H9 (cell line): ENCODE data around the gene PRMT5. TPM values are rescaled to one million over a fixed set of nuclear protein-coding genes. Genes with fewer than 3 reads are reported as not detected.

Experiments used
- DNase-seq: peaks from one replicate; pipeline ENCODE4 v3.0.0-alpha.2; 2017
- H2AFZ ChIP-seq: one replicate; pipeline ENCODE4 v1.6.1; 2013; ENCODE audit warnings: mild to moderate bottlenecking, low read length, control low read depth, moderate library complexity
- H2AK5ac ChIP-seq: 2 replicates; pipeline ENCODE4 v1.6.1; 2013; ENCODE audit warnings: low read length, control low read depth, mixed read lengths; ENCODE audit not compliant: insufficient read length
- H2BK120ac ChIP-seq: one replicate; pipeline ENCODE4 v1.6.1; 2013; ENCODE audit warnings: low read depth, mild to moderate bottlenecking, low read length, control low read depth, inconsistent platforms; ENCODE audit not compliant: poor library complexity, severe bottlenecking
- H2BK12ac ChIP-seq: 2 replicates; pipeline ENCODE4 v1.6.1; 2013; ENCODE audit warnings: low read length, control low read depth, mixed read lengths, low read depth; ENCODE audit not compliant: insufficient read length
- H2BK15ac ChIP-seq: 2 replicates; pipeline ENCODE4 v1.6.1; 2013; ENCODE audit warnings: low read depth, low read length, control low read depth
- H2BK20ac ChIP-seq: one replicate; pipeline ENCODE4 v1.6.1; 2013; ENCODE audit warnings: low read depth, mild to moderate bottlenecking, low read length, control low read depth, inconsistent platforms; ENCODE audit not compliant: poor library complexity, severe bottlenecking
- H2BK5ac ChIP-seq: 2 replicates; pipeline ENCODE4 v1.6.1; 2013; ENCODE audit warnings: low read length, control low read depth, mixed read lengths; ENCODE audit not compliant: insufficient read length
- H3K14ac ChIP-seq: 2 replicates; pipeline ENCODE4 v1.6.1; 2013; ENCODE audit warnings: low read length, control low read depth; ENCODE audit not compliant: insufficient read depth
- H3K18ac ChIP-seq: 2 replicates; pipeline ENCODE4 v1.6.1; 2013; ENCODE audit warnings: low read depth, mild to moderate bottlenecking, mixed read lengths, low read length, control low read depth; ENCODE audit not compliant: insufficient read length
- H3K23ac ChIP-seq: 2 replicates; pipeline ENCODE4 v1.6.1; 2013; ENCODE audit warnings: low read length, control low read depth, mixed read lengths, low read depth; ENCODE audit not compliant: insufficient read length
- H3K23me2 ChIP-seq: 2 replicates; pipeline ENCODE4 v1.6.1; 2013; ENCODE audit warnings: low read depth, mild to moderate bottlenecking, mixed read lengths, low read length, control low read depth; ENCODE audit not compliant: insufficient read length, poor library complexity, severe bottlenecking
- H3K27ac ChIP-seq: 2 replicates; pipeline ENCODE4 v1.5.1; 2013; ENCODE audit warnings: low read length, control low read depth, mixed read lengths, low read depth; ENCODE audit not compliant: insufficient read length
- H3K27me3 ChIP-seq: 2 replicates; pipeline ENCODE4 v1.6.1; 2013; ENCODE audit warnings: low read length, control low read depth, inconsistent platforms; ENCODE audit not compliant: insufficient read depth
- H3K4ac ChIP-seq: 2 replicates; pipeline ENCODE4 v1.6.1; 2013; ENCODE audit warnings: low read depth, mild to moderate bottlenecking, control low read depth, inconsistent platforms, low read length, moderate library complexity
- H3K4me1 ChIP-seq: 2 replicates; pipeline ENCODE4 v1.6.1; 2013; ENCODE audit warnings: low read length, control low read depth, inconsistent platforms; ENCODE audit not compliant: insufficient read depth
- H3K4me2 ChIP-seq: 2 replicates; pipeline ENCODE4 v1.6.1; 2013; ENCODE audit warnings: low read length, control low read depth, mixed read lengths; ENCODE audit not compliant: insufficient read length, insufficient read depth
- H3K56ac ChIP-seq: 2 replicates; pipeline ENCODE4 v1.6.1; 2013; ENCODE audit warnings: low read depth, mild to moderate bottlenecking, mixed read lengths, low read length, control low read depth; ENCODE audit not compliant: insufficient read length
- H3K79me1 ChIP-seq: 2 replicates; pipeline ENCODE4 v1.6.1; 2013; ENCODE audit warnings: low read depth, mild to moderate bottlenecking, moderate library complexity, low read length, control low read depth, inconsistent platforms; ENCODE audit not compliant: insufficient read depth, poor library complexity, severe bottlenecking
- H3K79me2 ChIP-seq: 2 replicates; pipeline ENCODE4 v1.6.1; 2013; ENCODE audit warnings: low read length, control low read depth, inconsistent platforms; ENCODE audit not compliant: insufficient read depth
- H3K9ac ChIP-seq: 2 replicates; pipeline ENCODE4 v1.6.1; 2013; ENCODE audit warnings: low read length, control low read depth, mixed read lengths; ENCODE audit not compliant: insufficient read length; ENCODE audit errors: extremely low read depth
- H3K9me3 ChIP-seq: one replicate; pipeline ENCODE4 v1.6.1; 2013; ENCODE audit warnings: low read depth, low read length, inconsistent platforms; ENCODE audit not compliant: control insufficient read depth
- H3T11ph ChIP-seq: one replicate; pipeline ENCODE4 v1.6.1; 2013; ENCODE audit warnings: mild to moderate bottlenecking, low read length, control low read depth, inconsistent platforms
- H4K20me1 ChIP-seq: one replicate; pipeline ENCODE4 v1.6.1; 2013; ENCODE audit not compliant: control insufficient read depth, insufficient read length, insufficient read depth
- H4K5ac ChIP-seq: 2 replicates; pipeline ENCODE4 v1.6.1; 2013; ENCODE audit warnings: low read depth, mild to moderate bottlenecking, mixed read lengths, low read length, control low read depth; ENCODE audit not compliant: insufficient read length
- H4K8ac ChIP-seq: replicated peaks from 2 replicates; pipeline ENCODE4 v1.6.1; 2013; ENCODE audit warnings: low read length, control low read depth, mixed read lengths, low read depth; ENCODE audit not compliant: insufficient read length
- H4K91ac ChIP-seq: 2 replicates; pipeline ENCODE4 v1.6.1; 2013; ENCODE audit warnings: low read depth, mild to moderate bottlenecking, moderate library complexity, mixed read lengths, low read length, control low read depth; ENCODE audit not compliant: insufficient read length
- H3K27ac Mint-ChIP-seq, 3 experiments: 2 replicates in 2 of 3; 3 replicates in 1 of 3; pipeline ENCODE4 v1.8.0; 2020 to 2021; ENCODE audit warnings: mixed read lengths in 3 of 3, mild to moderate bottlenecking in 1 of 3, moderate library complexity in 1 of 3
- H3K27me3 Mint-ChIP-seq: 2 replicates; pipeline ENCODE4 v1.8.0; 2021; ENCODE audit warnings: low read depth, mild to moderate bottlenecking, moderate library complexity, mixed read lengths
- H3K36me3 Mint-ChIP-seq, 3 experiments: 2 replicates in 2 of 3; 3 replicates in 1 of 3; pipeline ENCODE4 v1.8.0; 2020 to 2021; ENCODE audit warnings: low read depth in 3 of 3, mixed read lengths in 3 of 3; ENCODE audit not compliant: insufficient read depth in 1 of 3
- H3K4me1 Mint-ChIP-seq, 2 experiments: 2 replicates each; pipeline ENCODE4 v1.8.0; 2020; ENCODE audit warnings: mixed read lengths in 2 of 2
- H3K4me3 Mint-ChIP-seq, 2 experiments: 2 replicates in 1 of 2; 3 replicates in 1 of 2; pipeline ENCODE4 v1.8.0; 2020 to 2021; ENCODE audit warnings: mild to moderate bottlenecking in 2 of 2, mixed read lengths in 2 of 2, moderate library complexity in 1 of 2
- H3K9me3 Mint-ChIP-seq, 2 experiments: 2 replicates in 1 of 2; 3 replicates in 1 of 2; pipeline ENCODE4 v1.8.0; 2020; ENCODE audit warnings: mild to moderate bottlenecking in 2 of 2, mixed read lengths in 2 of 2, moderate library complexity in 1 of 2
- CTCF ChIP-seq: fragments of 200-600 bp; sonication (generic); conservative IDR thresholded peaks from 3 replicates; pipeline ENCODE4 v1.8.0; 2021; ENCODE audit warnings: antibody characterized with exemption, mild to moderate bottlenecking
- WGBS: extraction: QIAGEN DNeasy Blood & Tissue Kit; methylation state at CpG from one replicate; pipeline ENCODE4 v1.1.7; 2013; ENCODE audit warnings: missing lambda C conversion rate, low lambda C conversion rate, mixed read lengths; ENCODE audit not compliant: insufficient read length; ENCODE audit errors: extremely low coverage; 5-methylcytosine and 5-hydroxymethylcytosine counted together
- total RNA-seq: library from RNA; stranded (reverse); gene quantifications from 2 replicates; pipeline ENCODE4 v1.2.1, GENCODE V29; 2021

Gene PRMT5
- total RNA-seq, 1 experiment from 2014 or later = 141 TPM

DNA sequence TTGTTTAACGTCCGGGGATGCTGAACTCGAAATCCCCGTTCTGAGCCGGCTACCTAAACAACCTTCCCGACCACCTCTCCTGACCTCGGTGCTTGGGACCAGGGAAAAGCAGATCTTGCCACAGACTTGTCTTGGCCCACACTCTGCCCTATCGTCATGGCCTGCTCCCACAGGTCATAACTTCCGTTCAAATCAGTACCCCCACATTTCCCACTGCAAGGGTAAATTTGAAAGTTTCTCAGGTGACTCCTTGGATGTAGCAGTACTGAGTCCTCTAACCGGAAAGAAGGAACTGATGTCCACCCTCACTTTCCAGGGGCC, 9.6 kb downstream of the PRMT5 start:
- H3K36me3 Mint-ChIP-seq = peaks cover 37 to 62% (median 59%) of the 10 kb centered on the region in 3 experiments

More for the DNA sequence above, 9.6 kb downstream of the PRMT5 start:
- H3K18ac ChIP-seq = peak overlapping the region; percentile 63
- DNase-seq = no peak
- no peak overlapping the region for H2BK5ac ChIP-seq
- H2AK5ac ChIP-seq = no peak overlapping the region
- WGBS = no CpG with 5 or more reads among the region's 10 CpGs
- peak overlapping the region; percentile 49 for H3K27ac ChIP-seq
- no peak overlapping the region for H2BK20ac ChIP-seq
- H3K4ac ChIP-seq = no peak overlapping the region
- no peak overlapping the region for H2BK15ac ChIP-seq
- H4K20me1 ChIP-seq = no peaks in the 10 kb centered on the region
- no peak overlapping the region for H4K8ac ChIP-seq
- H3K23me2 ChIP-seq = peaks cover 9% of the 10 kb centered on the region
- no peak overlapping the region for H4K91ac ChIP-seq
- H3K4me1 Mint-ChIP-seq = peaks cover 16 to 17% of the 10 kb centered on the region in 2 experiments
- H3K4me3 Mint-ChIP-seq = peak overlapping the region; percentile 94 to 97
- H3K4me1 ChIP-seq = peaks cover 3% of the 10 kb centered on the region; the same call in 1 of the 2 replicates
- H3K4me2 ChIP-seq = peak overlapping the region; percentile 79
- H3K9ac ChIP-seq = peak overlapping the region; percentile 57
- peaks cover 0 to 3% of the 10 kb centered on the region in 2 experiments; a peak in 1 of 5 replicates for H3K9me3 Mint-ChIP-seq
- no peak overlapping the region for H4K5ac ChIP-seq
- H3K27ac Mint-ChIP-seq = peak overlapping the region; percentile 97 to 100 (median 99)
- no peak for TF ChIP-seq CTCF
- H2BK120ac ChIP-seq = no peak overlapping the region
- no peak overlapping the region for H2AFZ ChIP-seq
- no peak overlapping the region for H3T11ph ChIP-seq
- H2BK12ac ChIP-seq = no peak overlapping the region
- H3K27me3 Mint-ChIP-seq = no peaks in the 10 kb centered on the region; the same call in 1 of the 2 replicates
- H3K56ac ChIP-seq = no peak overlapping the region
- H3K79me2 ChIP-seq = peaks cover 3% of the 10 kb centered on the region; the same call in 1 of the 2 replicates
- peaks cover 3% of the 10 kb centered on the region for H3K79me1 ChIP-seq
- H3K14ac ChIP-seq = 0 out of 2 replicates have a peak overlapping the region, but pooled peaks have one; percentile 36
- no peaks in the 10 kb centered on the region for H3K9me3 ChIP-seq
- H3K27me3 ChIP-seq = no peaks in the 10 kb centered on the region
- no peak overlapping the region for H3K23ac ChIP-seq
